HG03342 (cell line): Measurements from ENCODE around the gene P2RX3.
"Not testable (repeated sequence)": the region's sequence is repeated elsewhere in the genome, so short reads cannot be mapped to it uniquely, and the experiment has no call there.

Source experiments
- ATAC-seq: cut with Tn5 transposase; IDR thresholded peaks from one replicate; pipeline ENCODE4 v1.9.1; 2021; ENCODE audit warnings: mild to moderate bottlenecking, moderate library complexity; ENCODE audit not compliant: unreplicated experiment

The P2RX3 gene

DNA sequence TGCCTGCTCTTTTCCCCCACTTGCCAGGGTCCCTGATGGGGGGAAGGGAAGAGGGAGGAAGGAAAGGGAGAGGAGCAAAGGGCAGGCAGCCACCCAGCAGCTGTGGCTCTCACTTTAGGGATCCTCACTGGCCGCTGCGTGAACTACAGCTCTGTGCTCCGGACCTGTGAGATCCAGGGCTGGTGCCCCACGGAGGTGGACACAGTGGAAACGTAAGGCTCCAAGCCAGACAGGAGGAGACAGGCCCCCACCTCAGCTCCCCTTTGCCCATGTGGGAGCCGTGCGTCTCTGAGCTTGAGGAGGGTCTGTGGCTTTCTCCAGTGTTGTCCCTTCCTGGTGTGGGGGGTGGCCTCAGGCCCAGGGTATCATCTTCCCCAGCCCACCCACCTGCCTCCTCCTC is 9.9 kb downstream of the P2RX3 start:
- ATAC-seq = no peak

DNA sequence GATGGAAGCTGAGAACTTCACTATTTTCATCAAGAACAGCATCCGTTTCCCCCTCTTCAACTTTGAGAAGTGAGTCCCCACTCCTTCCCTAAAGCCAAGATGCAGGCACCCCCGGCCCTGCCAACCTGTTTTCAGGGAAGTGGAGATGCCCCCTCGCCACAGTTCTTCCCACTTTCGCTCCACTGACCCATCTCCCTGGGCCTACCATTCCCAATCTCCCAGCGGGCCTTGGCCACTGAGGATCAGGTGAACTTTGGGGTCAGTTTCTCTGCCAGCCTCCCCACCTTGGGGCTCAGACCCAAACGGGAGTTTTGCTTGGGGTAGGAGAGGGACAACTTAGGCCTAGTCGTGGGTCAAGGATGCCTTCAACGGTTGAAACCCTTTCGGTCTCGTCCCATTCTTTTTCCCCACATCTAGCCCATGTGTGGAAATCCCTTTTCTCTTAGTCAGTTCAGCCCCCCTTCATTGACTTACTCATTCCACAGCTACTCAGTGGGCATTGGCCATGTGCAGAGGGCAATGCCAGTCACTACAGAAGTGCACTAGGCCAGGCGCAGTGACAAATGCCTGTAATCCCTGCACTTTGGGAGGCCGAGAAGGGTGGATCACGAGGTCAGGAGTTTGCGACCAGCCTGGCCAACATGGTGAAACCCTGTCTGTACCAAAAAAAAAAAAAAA is 10.6 kb downstream of the P2RX3 start:
- ATAC-seq = no peak

DNA sequence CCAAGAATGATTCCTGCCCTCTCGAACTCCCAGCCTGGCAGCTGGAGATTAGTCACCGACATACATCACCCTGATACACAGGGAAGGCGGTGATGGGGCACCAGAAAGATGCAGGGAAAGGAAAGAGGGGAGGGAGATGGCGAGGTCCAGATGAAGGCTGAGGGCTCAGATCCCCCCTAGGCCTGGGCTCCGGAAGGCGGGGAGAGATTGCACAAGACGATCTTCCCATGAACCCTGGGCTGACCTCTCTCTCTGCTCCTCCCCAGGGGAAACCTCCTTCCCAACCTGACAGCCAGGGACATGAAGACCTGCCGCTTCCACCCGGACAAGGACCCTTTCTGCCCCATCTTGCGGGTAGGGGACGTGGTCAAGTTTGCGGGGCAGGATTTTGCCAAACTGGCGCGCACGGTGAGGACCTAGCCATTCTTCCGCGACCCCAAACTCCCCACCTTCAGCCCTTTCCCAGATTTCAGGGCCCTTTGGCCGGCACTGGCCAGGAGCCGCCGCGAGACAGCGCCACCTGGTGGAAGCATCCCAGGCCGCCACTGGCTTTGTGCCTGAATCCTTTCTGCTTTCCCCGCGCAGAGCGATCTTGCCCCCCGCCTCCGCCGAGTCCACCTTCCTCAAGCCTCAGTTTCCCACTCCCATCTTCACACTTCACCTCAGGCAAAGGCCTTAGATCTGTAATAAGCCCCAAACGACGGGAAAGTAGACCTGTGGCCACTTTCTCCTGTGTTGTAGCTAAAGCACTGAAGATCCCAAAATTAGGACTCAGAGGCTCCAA is 11.5 kb downstream of the P2RX3 start:
- ATAC-seq = no peak

DNA sequence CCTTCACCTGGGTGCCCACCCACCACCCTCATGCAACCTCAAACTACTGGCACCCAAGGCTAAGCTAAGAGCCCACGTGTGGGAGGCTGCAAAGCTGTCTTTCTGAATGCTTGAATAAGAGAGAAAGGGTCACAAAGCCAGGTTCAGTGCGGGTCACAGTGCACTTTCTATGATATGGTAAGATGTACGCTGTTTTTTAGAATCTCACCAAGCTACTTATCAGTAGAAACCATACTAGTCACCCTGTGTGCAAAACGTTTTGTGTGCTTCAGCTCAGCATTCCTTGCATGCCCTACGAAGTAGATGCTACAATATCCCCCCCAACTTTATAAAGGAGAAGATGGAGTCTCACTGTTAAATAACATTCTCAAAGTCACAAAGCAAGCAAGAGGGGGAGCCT is 14.9 kb downstream of the P2RX3 start:
- ATAC-seq = no peak

DNA sequence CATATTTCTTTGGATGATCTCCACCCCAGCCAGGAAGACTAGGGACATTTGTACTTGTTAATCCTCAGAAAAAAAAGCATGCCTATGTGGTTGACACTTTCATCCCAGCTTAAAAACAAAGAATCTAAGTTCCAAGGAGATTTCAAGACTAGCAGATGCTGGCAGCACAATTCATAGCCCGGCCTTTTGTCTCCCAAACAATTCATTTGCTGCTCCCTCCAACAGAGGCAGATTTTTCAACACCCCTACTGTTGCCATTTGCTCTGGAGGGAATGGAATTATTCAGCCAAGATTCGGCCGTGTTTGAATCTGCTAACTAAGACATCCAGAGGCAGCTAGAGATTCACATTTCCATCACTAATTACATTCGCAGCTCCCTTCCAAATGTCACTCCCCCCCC is 15.3 kb downstream of the P2RX3 start:
- no peak for ATAC-seq

DNA sequence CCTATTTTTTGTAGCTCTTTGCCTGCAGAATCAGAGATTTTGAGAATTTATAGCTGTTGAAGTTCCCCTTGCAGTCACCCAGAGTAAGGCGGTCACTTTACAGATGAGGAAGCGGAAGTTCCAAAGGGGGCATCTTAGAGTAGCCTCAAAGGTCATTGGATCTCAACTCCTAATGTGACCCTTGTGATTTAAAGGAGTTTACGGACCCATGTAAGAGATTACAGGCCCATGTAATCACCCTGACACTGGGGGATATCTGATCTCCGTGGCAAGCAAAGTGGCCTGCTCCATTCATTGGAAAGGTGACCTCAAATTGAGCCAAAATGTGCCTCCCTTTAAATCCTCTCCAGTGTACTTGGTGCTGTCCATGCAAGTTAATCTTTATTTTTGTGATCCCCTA is 15.7 kb downstream of the P2RX3 start:
- no peak for ATAC-seq

DNA sequence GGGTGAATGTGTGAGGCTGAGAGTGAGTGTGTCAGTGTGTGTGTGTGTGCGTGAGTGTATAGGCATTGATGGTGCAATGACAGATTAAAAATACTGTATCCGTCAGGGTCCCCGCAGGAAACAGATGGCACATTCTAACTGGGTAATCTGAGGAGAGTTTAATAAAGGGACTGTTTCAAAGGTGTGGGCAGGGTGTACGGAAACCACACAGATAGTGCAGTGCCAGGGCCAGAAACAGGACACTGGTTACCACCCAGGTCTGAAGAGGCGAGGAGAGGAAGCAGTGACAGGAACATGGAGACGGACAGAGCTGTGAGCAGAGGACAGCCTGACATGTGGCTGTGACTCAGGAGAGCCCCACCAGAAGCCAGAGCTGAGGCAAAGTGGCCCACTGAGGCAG is 16.5 kb downstream of the P2RX3 start:
- ATAC-seq = no peak

DNA sequence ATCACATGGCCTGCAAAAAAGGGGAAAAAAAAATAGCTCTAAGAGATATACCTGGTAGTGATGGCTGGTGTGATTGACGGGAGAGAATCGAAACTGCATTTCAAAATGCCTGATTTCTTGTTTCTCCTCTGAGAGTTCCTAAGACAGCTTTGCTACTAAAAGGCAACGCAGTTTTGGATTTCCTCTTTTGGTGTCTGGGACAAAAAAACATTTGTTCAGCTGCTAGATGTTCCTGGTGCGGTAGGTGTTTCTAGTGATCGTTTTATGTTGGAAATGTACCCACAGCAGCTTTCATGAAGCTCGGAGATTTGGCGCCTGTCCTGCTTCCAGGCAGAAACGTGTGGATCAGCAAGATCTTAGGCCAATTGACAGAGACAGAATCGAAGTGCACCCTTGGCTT is 18.1 kb downstream of the P2RX3 start:
- ATAC-seq = no peak

DNA sequence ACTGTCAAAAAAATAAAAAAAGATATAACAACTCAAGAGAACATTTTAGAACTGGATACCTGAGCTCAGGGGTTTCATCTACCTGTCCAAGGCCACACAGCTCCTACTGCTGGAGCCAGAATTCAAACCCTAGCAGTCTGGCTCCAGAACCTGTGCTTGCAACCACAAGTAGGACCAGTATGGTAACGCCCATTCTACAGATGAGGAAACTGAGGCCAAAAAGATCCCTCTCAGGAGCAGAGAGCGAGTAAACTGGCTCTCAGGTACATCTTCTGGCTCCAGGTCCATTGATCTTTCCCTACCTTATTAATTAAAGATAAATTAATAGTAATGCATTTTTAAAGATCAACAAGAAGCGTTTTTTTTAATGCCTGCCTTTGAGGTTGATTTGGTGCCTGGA is 19.2 kb downstream of the P2RX3 start:
- ATAC-seq = no peak

GRCh38 chr11:57357856-57358255 is 19.7 kb downstream of the P2RX3 start:
- no peak for ATAC-seq

DNA sequence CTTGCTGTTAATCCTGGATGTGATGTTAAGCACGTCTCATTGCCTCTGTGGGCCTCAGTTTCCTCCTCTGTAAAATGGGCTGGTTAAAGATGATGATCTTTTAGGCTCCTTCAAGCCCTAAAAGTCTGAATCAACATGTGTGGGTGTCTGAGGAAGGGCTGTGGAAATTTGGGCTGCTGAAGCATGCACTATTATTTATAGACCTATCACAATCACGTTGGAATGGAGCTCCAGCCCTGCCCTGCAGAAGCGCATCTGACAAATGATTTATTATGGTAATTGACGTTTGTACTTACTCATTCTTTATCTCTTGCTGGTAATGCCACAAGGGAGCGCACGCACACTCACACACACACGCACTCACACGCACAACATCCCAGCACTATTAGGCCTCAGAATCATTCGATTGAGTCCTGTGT is 20.4 kb downstream of the P2RX3 start:
- no peak for ATAC-seq

- ATAC-seq = no peak
Observed at GRCh38 chr11:57358991-57359390, 20.8 kb downstream of the P2RX3 start.

GRCh38 chr11:57359396-57359795 is 21.2 kb downstream of the P2RX3 start:
- ATAC-seq = no peak

- no peak for ATAC-seq
Observed at GRCh38 chr11:57359896-57360690, 21.9 kb downstream of the P2RX3 start.

DNA sequence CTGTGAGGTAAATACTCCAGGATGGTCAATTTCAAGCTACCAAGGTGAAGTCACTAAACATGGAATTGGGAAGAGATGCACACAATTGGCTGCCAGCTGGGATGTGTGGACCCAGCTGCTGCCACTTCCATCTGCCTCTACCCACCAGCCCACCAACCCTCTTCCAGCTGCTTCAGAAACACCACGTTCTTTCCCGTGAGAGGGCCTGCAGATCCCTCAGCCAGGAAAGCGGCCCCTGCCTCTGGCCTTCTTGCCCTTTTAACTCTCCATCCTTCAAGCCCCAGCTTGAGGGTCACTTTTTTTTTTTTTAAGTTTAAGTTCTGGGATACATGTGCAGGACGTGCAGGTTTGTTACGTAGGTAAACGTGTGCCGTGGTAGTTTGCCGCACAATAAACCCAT is 22.8 kb downstream of the P2RX3 start:
- ATAC-seq = no peak

GRCh38 chr11:57361420-57361819 is 23.3 kb downstream of the P2RX3 start:
- not testable (repeated sequence) for ATAC-seq

DNA sequence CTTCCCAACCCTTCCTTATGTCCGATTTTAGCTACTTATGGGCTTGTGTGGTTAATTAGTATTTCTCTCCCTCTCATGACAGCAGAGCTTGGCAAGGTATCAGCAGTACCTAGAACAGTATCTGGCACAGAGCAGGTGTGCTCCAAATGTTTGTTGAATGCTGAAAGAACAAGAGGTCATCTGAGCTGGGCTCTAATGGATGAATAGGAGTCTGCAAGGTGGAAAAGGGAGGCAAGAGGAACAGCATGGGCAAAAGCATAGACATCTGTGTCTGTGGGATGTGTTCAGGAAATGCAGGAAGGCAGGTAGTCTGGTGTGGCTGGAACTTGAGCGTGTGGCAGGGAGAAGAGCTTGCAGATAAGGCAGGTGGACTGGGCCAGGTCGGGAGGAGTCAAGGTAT is 23.8 kb downstream of the P2RX3 start:
- ATAC-seq = no peak

- ATAC-seq = no peak
Observed at GRCh38 chr11:57363131-57364080, 25.3 kb downstream of the P2RX3 start.

GRCh38 chr11:57364851-57365660 is 26.9 kb downstream of the P2RX3 start:
- no peak for ATAC-seq
